Smooth muscle cell (in vitro differentiated cells): ENCODE results near the gene TMEM161A. TPM values are rescaled to one million over a fixed set of nuclear protein-coding genes. Genes with fewer than 3 reads are reported as not detected.

Experiments
- DNase-seq: peaks from one replicate; lab custom pipeline; 2025; ENCODE audit not compliant: unreplicated experiment; lab: John Stamatoyannopoulos, UW
- H2AFZ ChIP-seq: fragments of 200-600 bp; sonication (generic); 2 replicates; pipeline ENCODE4 v1.6.0; 2016; ENCODE audit warnings: antibody characterized with exemption, low read depth, mild to moderate bottlenecking
- H3F3A ChIP-seq: fragments of 200-600 bp; sonication (generic); 2 replicates; pipeline ENCODE4 v1.6.0; 2017; ENCODE audit warnings: antibody characterized with exemption, low read depth
- H3K27ac ChIP-seq: fragments of 200-600 bp; sonication (generic); 2 replicates; pipeline ENCODE4 v1.5.1; 2016; ENCODE audit warnings: low read depth, mild to moderate bottlenecking
- H3K27me3 ChIP-seq: fragments of 200-600 bp; sonication (generic); 2 replicates; pipeline ENCODE4 v1.6.1; 2016; ENCODE audit warnings: low read depth, mild to moderate bottlenecking
- H3K36me3 ChIP-seq: fragments of 200-600 bp; sonication (generic); 2 replicates; pipeline ENCODE4 v1.5.1; 2016; ENCODE audit warnings: low read depth
- H3K4me1 ChIP-seq: fragments of 200-600 bp; sonication (generic); 2 replicates; pipeline ENCODE4 v1.5.1; 2016; ENCODE audit warnings: low read depth
- H3K4me2 ChIP-seq: fragments of 200-600 bp; sonication (generic); 2 replicates; pipeline ENCODE4 v1.6.0; 2016; ENCODE audit warnings: mild to moderate bottlenecking
- H3K4me3 ChIP-seq: fragments of 200-600 bp; sonication (generic); 2 replicates; pipeline ENCODE4 v1.5.1; 2016; ENCODE audit warnings: mild to moderate bottlenecking
- H3K79me2 ChIP-seq: fragments of 200-600 bp; sonication (generic); 2 replicates; pipeline ENCODE4 v1.6.0; 2016; ENCODE audit warnings: low read depth, mild to moderate bottlenecking
- H3K9ac ChIP-seq: fragments of 200-600 bp; sonication (generic); 2 replicates; pipeline ENCODE4 v1.6.0; 2016; ENCODE audit warnings: low read depth
- H3K9me3 ChIP-seq: fragments of 200-600 bp; sonication (generic); replicated peaks from 2 replicates; pipeline ENCODE4 v1.5.1; 2016; ENCODE audit warnings: low read depth
- H4K20me1 ChIP-seq: fragments of 200-600 bp; sonication (generic); 2 replicates; pipeline ENCODE4 v1.6.0; 2016; ENCODE audit warnings: low read depth
- CTCF ChIP-seq: fragments of 200-600 bp; sonication (generic); IDR thresholded peaks from 2 replicates; pipeline ENCODE4 v1.5.1; 2017; ENCODE audit warnings: borderline replicate concordance, mild to moderate bottlenecking, antibody characterized with exemption; ENCODE audit not compliant: insufficient read depth, poor library complexity, severe bottlenecking
- WGBS: methylation state at CpG from one replicate; pipeline ENCODE4 v1.1.7; 2016; ENCODE audit warnings: low lambda C conversion rate; 5-methylcytosine and 5-hydroxymethylcytosine counted together
- polyA plus RNA-seq: library from polyadenylated mRNA; unstranded; fragments of >200 nt; fragmentation: Nextera tagmentation; extraction: Ambion mirVana; gene quantifications from 2 replicates; pipeline ENCODE4 v1.2.1, GENCODE V29; 2016
- total RNA-seq: library from RNA; depleted of rRNA; stranded (reverse); fragments of >200 nt; gene quantifications from 2 replicates; pipeline ENCODE4 v1.2.3, GENCODE V29; 2014

TMEM161A gene
- total and polyA plus RNA-seq, 2 experiments from 2014 or later, result 30.3 to 47.8 TPM

- no peak overlapping the region for H3K4me2 ChIP-seq
- no peaks in the 10 kb centered on the region for H3K27me3 ChIP-seq
- 94% methylated on average over 24 of the region's 24 CpGs for WGBS
- no peak overlapping the region for H3K27ac ChIP-seq
- H3K9ac ChIP-seq, result no peak overlapping the region
- H3K4me3 ChIP-seq, result no peak overlapping the region
- H4K20me1 ChIP-seq, result peaks cover 13% of the 10 kb centered on the region
- no peaks in the 10 kb centered on the region for H3K4me1 ChIP-seq
- no peak for TF ChIP-seq CTCF
- H3F3A ChIP-seq, result no peaks in the 10 kb centered on the region
- no peaks in the 10 kb centered on the region for H3K36me3 ChIP-seq
- no peaks in the 10 kb centered on the region for H3K79me2 ChIP-seq
- no peak overlapping the region for H2AFZ ChIP-seq
- DNase-seq, result no peak
- H3K9me3 ChIP-seq, result no peaks in the 10 kb centered on the region
Observed at GRCh38 chr19:19096641-19097627, 41.3 kb downstream of the TMEM161A start.

- Histone ChIP-seq H3K4me2 (no peak overlapping the region), H3K27me3 (no peaks in the 10 kb centered on the region), H3F3A (no peaks in the 10 kb centered on the region), H3K27ac (no peak overlapping the region), H3K36me3 (no peaks in the 10 kb centered on the region), H3K4me3 (no peak overlapping the region), H3K79me2 (no peaks in the 10 kb centered on the region), H4K20me1 (peaks cover 13% of the 10 kb centered on the region), H3K9me3 (no peaks in the 10 kb centered on the region), H2AFZ (no peak overlapping the region), H3K9ac (no peak overlapping the region), H3K4me1 (no peaks in the 10 kb centered on the region)
- 88% methylated on average over 11 of the region's 11 CpGs for WGBS
- no peak for DNase-seq
- no peak for TF ChIP-seq CTCF
Observed at GRCh38 chr19:19095691-19096090, 42.6 kb downstream of the TMEM161A start.

- no peaks in the 10 kb centered on the region for H3K36me3 ChIP-seq
- H3K27me3 ChIP-seq, result no peaks in the 10 kb centered on the region
- no peaks in the 10 kb centered on the region for H3K79me2 ChIP-seq
- TF ChIP-seq CTCF, result no peak
- H3K4me1 ChIP-seq, result no peaks in the 10 kb centered on the region
- no peak overlapping the region for H3K4me2 ChIP-seq
- no peak for DNase-seq
- WGBS, result 91% methylated on average over 7 of the region's 7 CpGs
- H3K4me3 ChIP-seq, result no peak overlapping the region
- H3F3A ChIP-seq, result no peaks in the 10 kb centered on the region
- no peak overlapping the region for H2AFZ ChIP-seq
- no peak overlapping the region for H3K9ac ChIP-seq
- peaks cover 13% of the 10 kb centered on the region for H4K20me1 ChIP-seq
- no peak overlapping the region for H3K27ac ChIP-seq
- no peaks in the 10 kb centered on the region for H3K9me3 ChIP-seq
Observed at GRCh38 chr19:19094513-19094912, 43.8 kb downstream of the TMEM161A start.
